ENCODE results near the gene LIX1L.

Gene LIX1L

GRCh38 chr1:145944532-145944931, 13.3 kb downstream of the LIX1L start:
- Histone ChIP-seq H3K36me3 (ENCODE audit: insufficient read depth, low read length) (peaks cover 40% of the 10 kb centered on the region; the same call in 1 of the 2 replicates), H3K4me2 (ENCODE audit: low read depth, low read length, poor library complexity, severe bottlenecking) (no peak overlapping the region), H3K9ac (ENCODE audit: low read depth, low read length, poor library complexity, severe bottlenecking) (no peak overlapping the region), H3K4me1 (ENCODE audit: insufficient read depth, low read length, poor library complexity, severe bottlenecking) (peaks cover 6% of the 10 kb centered on the region), H3K4me3 (ENCODE audit: low read length, poor library complexity, severe bottlenecking) (no peak overlapping the region), H3K27me3 (ENCODE audit: insufficient read depth, low read length, poor library complexity, severe bottlenecking) (no peaks in the 10 kb centered on the region), H3K9me2 (replicated peaks; ENCODE audit: low read depth, low read length) (no peaks in the 10 kb centered on the region), H3K9me3 (ENCODE audit: insufficient read depth, low read depth, low read length) (no peaks in the 10 kb centered on the region), H3F3A (ENCODE audit: low read depth) (no peaks in the 10 kb centered on the region), H4K20me1 (ENCODE audit: insufficient read depth, low read length, poor library complexity, severe bottlenecking) (no peaks in the 10 kb centered on the region), H3K79me2 (ENCODE audit: insufficient read depth, low read length) (peaks cover 16% of the 10 kb centered on the region; the same call in 1 of the 2 replicates), H2AFZ (ENCODE audit: low read length) (no peak overlapping the region)
- TF ChIP-seq CTCF (conservative IDR thresholded peaks at IDR 0.05; ENCODE audit: low read length) (no peak), EZH2phosphoT487 (IDR thresholded peaks at IDR 0.05; ENCODE audit: borderline replicate concordance) (no peak)

GRCh38 chr1:145942871-145943270, 14.9 kb downstream of the LIX1L start:
- Histone ChIP-seq H3K79me2 (ENCODE audit: insufficient read depth, low read length) (peaks cover 4% of the 10 kb centered on the region; the same call in 1 of the 2 replicates), H3K4me2 (ENCODE audit: low read depth, low read length, poor library complexity, severe bottlenecking) (no peak overlapping the region), H3K27me3 (ENCODE audit: insufficient read depth, low read length, poor library complexity, severe bottlenecking) (no peaks in the 10 kb centered on the region), H3K9me3 (ENCODE audit: insufficient read depth, low read depth, low read length) (no peaks in the 10 kb centered on the region), H3K36me3 (ENCODE audit: insufficient read depth, low read length) (peaks cover 42% of the 10 kb centered on the region; the same call in 1 of the 2 replicates), H3K4me3 (ENCODE audit: low read length, poor library complexity, severe bottlenecking) (no peak overlapping the region), H3K9me2 (replicated peaks; ENCODE audit: low read depth, low read length) (no peaks in the 10 kb centered on the region), H3K9ac (ENCODE audit: low read depth, low read length, poor library complexity, severe bottlenecking) (no peak overlapping the region), H2AFZ (ENCODE audit: low read length) (no peak overlapping the region), H3K4me1 (ENCODE audit: insufficient read depth, low read length, poor library complexity, severe bottlenecking) (no peaks in the 10 kb centered on the region), H3F3A (ENCODE audit: low read depth) (no peaks in the 10 kb centered on the region), H4K20me1 (ENCODE audit: insufficient read depth, low read length, poor library complexity, severe bottlenecking) (no peaks in the 10 kb centered on the region)
- no peak for TF ChIP-seq CTCF (conservative IDR thresholded peaks at IDR 0.05; ENCODE audit: low read length)
- TF ChIP-seq EZH2phosphoT487 (IDR thresholded peaks at IDR 0.05; ENCODE audit: borderline replicate concordance) = no peak

- peaks cover under 1% of the 10 kb centered on the region; the same call in 1 of the 2 replicates for H3K79me2 ChIP-seq (ENCODE audit: insufficient read depth, low read length)
- H3K4me2 ChIP-seq (ENCODE audit: low read depth, low read length, poor library complexity, severe bottlenecking) = no peak overlapping the region
- no peaks in the 10 kb centered on the region for H3K4me1 ChIP-seq (ENCODE audit: insufficient read depth, low read length, poor library complexity, severe bottlenecking)
- H3F3A ChIP-seq (ENCODE audit: low read depth) = no peaks in the 10 kb centered on the region
- no peaks in the 10 kb centered on the region for H3K9me2 ChIP-seq (replicated peaks; ENCODE audit: low read depth, low read length)
- H3K9ac ChIP-seq (ENCODE audit: low read depth, low read length, poor library complexity, severe bottlenecking) = no peak overlapping the region
- no peaks in the 10 kb centered on the region for H3K9me3 ChIP-seq (ENCODE audit: insufficient read depth, low read depth, low read length)
- TF ChIP-seq EZH2phosphoT487 (IDR thresholded peaks at IDR 0.05; ENCODE audit: borderline replicate concordance) (no peak), CTCF (conservative IDR thresholded peaks at IDR 0.05; ENCODE audit: low read length) (no peak)
- H4K20me1 ChIP-seq (ENCODE audit: insufficient read depth, low read length, poor library complexity, severe bottlenecking) = no peaks in the 10 kb centered on the region
- H3K36me3 ChIP-seq (ENCODE audit: insufficient read depth, low read length) = peaks cover 45% of the 10 kb centered on the region; the same call in 1 of the 2 replicates
- no peak overlapping the region for H3K4me3 ChIP-seq (ENCODE audit: low read length, poor library complexity, severe bottlenecking)
- no peak overlapping the region for H2AFZ ChIP-seq (ENCODE audit: low read length)
- H3K27me3 ChIP-seq (ENCODE audit: insufficient read depth, low read length, poor library complexity, severe bottlenecking) = no peaks in the 10 kb centered on the region
Measured at GRCh38 chr1:145942405-145942804, 15.4 kb downstream of the LIX1L start.

Data from Loucy (cell line).